Type B pancreatic cell (in vitro differentiated cells): ENCODE data around the gene NFATC3. TPM values are rescaled to one million over a fixed set of nuclear protein-coding genes. Genes with fewer than 3 reads are reported as not detected.

Source experiments
- DNase-seq: peaks from one replicate; pipeline ENCODE4 v3.0.0; 2021; ENCODE audit warnings: mixed read lengths; ENCODE audit not compliant: unreplicated experiment; ENCODE audit errors: extremely low spot score
- H3K27ac Mint-ChIP-seq: 2 replicates; pipeline ENCODE4 v1.8.0; 2021; ENCODE audit warnings: mild to moderate bottlenecking, mixed read lengths
- H3K27me3 Mint-ChIP-seq: 2 replicates; pipeline ENCODE4 v1.8.0; 2021; ENCODE audit warnings: mixed read lengths
- H3K36me3 Mint-ChIP-seq: 2 replicates; pipeline ENCODE4 v1.8.0; 2021; ENCODE audit warnings: mixed read lengths
- H3K4me1 Mint-ChIP-seq: one replicate; pipeline ENCODE4 v1.8.0; 2021; ENCODE audit warnings: mixed read lengths; ENCODE audit not compliant: unreplicated experiment
- H3K4me3 Mint-ChIP-seq: 2 replicates; pipeline ENCODE4 v1.8.0; 2021; ENCODE audit warnings: mild to moderate bottlenecking, mixed read lengths
- H3K9me3 Mint-ChIP-seq: 2 replicates; pipeline ENCODE4 v1.8.0; 2021; ENCODE audit warnings: mixed read lengths
- CTCF ChIP-seq: fragments of 200-600 bp; sonication (generic); conservative IDR thresholded peaks from 2 replicates; pipeline ENCODE4 v1.5.0; 2021; ENCODE audit warnings: antibody characterized with exemption, mild to moderate bottlenecking
- total RNA-seq: library from RNA; stranded (reverse); gene quantifications from 2 replicates; pipeline ENCODE4 v1.2.1, GENCODE V29; 2021; ENCODE audit warnings: low replicate concordance

The NFATC3 gene
- total RNA-seq, 1 donor from 2014 or later: 55.5 TPM

DNA sequence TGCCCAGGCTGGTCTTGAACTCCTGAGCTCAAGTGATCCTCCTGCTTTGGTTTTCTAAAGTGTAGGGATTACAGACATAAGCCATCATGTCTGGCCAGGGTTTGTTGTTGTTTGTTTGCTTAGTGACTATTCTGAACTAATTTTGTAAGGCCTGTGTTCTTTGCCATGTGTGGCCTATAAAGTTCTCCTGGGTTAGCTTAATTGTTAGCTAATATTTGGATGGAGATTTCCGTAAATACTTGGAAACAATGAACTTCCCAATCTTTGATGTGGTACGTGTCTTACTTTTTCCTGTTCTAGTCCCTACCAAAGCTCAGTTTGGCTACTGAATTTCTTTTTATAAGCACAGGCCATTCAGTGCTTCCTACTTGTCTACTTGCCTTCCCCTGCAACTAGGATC is 37.2 kb upstream of the NFATC3 start:
- Mint-ChIP-seq H3K27ac (no peak overlapping the region), H3K36me3 (peaks cover 8% of the 10 kb centered on the region), H3K27me3 (no peaks in the 10 kb centered on the region), H3K9me3 (no peaks in the 10 kb centered on the region), H3K4me1 (no peaks in the 10 kb centered on the region), H3K4me3 (no peak overlapping the region)
- no peak for TF ChIP-seq CTCF
- DNase-seq: no peak

GRCh38 chr16:68049449-68049848 is 35.7 kb upstream of the NFATC3 start:
- no peaks in the 10 kb centered on the region for H3K4me1 Mint-ChIP-seq
- no peak overlapping the region for H3K4me3 Mint-ChIP-seq
- TF ChIP-seq CTCF: no peak
- H3K27me3 Mint-ChIP-seq: no peaks in the 10 kb centered on the region
- H3K36me3 Mint-ChIP-seq: peaks cover 13% of the 10 kb centered on the region
- no peak overlapping the region for H3K27ac Mint-ChIP-seq
- no peak for DNase-seq
- H3K9me3 Mint-ChIP-seq: no peaks in the 10 kb centered on the region

DNA sequence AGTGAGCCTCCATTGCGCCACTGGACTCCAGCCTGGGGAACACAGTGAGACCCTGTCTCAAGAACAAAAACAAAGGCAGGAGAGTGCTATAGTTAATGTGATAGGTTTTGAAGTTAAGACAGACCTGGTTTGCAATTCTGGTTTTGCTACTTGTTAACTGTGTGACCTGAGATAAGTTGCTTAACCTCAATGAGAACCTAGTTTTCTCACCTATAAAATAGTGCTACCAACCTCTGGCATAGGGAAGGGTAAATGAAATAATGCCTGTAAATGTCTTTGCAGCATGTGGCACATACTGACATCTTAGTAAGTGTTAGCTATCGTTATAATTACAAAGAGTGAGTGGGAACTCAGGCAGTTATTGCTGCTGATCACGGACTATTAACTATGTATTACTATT is 29.8 kb upstream of the NFATC3 start:
- Mint-ChIP-seq H3K27ac (no peak overlapping the region), H3K27me3 (no peaks in the 10 kb centered on the region), H3K9me3 (no peaks in the 10 kb centered on the region), H3K36me3 (peaks cover 8% of the 10 kb centered on the region), H3K4me1 (no peaks in the 10 kb centered on the region), H3K4me3 (no peak overlapping the region)
- TF ChIP-seq CTCF: no peak
- DNase-seq: no peak

DNA sequence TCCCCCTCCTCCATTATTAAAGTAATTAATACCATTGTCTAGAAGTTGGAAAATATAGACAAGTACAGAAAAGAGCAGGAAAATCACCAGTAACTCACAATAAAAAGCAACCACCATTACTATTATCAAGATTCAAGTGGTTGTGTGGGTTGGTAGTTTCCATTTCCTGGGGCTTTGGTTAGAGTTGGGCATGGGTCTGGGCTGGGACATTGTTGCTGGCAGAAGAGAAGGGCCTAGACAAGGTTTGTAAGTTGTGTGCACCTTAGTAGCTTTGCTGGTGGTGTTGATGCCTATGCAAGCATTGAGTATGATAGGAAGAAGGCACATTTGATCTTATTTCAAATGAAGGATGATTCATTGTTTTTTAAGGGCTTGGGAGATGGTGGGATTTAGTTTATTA is 25.4 kb upstream of the NFATC3 start:
- TF ChIP-seq CTCF: no peak
- DNase-seq: no peak
- no peaks in the 10 kb centered on the region for H3K27me3 Mint-ChIP-seq
- no peaks in the 10 kb centered on the region for H3K9me3 Mint-ChIP-seq
- H3K4me1 Mint-ChIP-seq: peaks cover 2% of the 10 kb centered on the region
- no peak overlapping the region for H3K4me3 Mint-ChIP-seq
- H3K27ac Mint-ChIP-seq: peak overlapping the region; percentile 10
- H3K36me3 Mint-ChIP-seq: peaks cover 7% of the 10 kb centered on the region

- Mint-ChIP-seq H3K27ac (no peak overlapping the region), H3K4me3 (no peak overlapping the region), H3K27me3 (no peaks in the 10 kb centered on the region), H3K9me3 (no peaks in the 10 kb centered on the region), H3K36me3 (peaks cover 8% of the 10 kb centered on the region), H3K4me1 (peaks cover 6% of the 10 kb centered on the region)
- TF ChIP-seq CTCF: no peak
- no peak for DNase-seq
Observed at GRCh38 chr16:68061396-68061795, 23.8 kb upstream of the NFATC3 start.

DNA sequence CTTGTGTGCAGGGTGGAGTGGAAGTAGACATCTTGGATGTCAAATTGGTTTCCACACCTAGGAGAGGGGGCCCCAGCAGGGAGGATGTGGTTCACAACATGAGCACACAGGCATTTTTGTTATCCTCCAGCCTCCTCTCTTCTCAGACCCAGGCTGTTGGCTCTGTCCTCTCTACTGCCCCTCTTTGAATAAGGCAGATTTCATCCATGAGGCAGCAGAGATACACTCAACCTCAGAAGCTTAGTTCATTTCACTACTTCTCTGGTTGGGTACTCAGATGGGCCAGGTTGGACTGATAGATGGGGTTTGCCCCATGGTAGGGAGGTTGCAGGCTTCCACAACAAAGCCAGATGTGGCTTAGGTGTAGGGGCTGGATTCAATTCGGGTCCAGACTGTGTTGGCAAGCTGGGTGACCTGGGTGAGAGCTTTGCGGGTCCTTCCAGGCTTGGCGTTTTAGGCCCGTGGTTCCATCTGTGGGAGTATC is 22.2 kb upstream of the NFATC3 start:
- no peak for DNase-seq
- H3K4me1 Mint-ChIP-seq: peaks cover 6% of the 10 kb centered on the region
- no peak for TF ChIP-seq CTCF
- H3K4me3 Mint-ChIP-seq: no peak overlapping the region
- H3K27me3 Mint-ChIP-seq: no peaks in the 10 kb centered on the region
- no peak overlapping the region for H3K27ac Mint-ChIP-seq
- peaks cover 8% of the 10 kb centered on the region for H3K36me3 Mint-ChIP-seq
- H3K9me3 Mint-ChIP-seq: no peaks in the 10 kb centered on the region
